IPS-15b (cell line): Measurements from ENCODE around the gene ATP6V1C2.

Source experiments
- H3K27me3 ChIP-seq: one replicate; pipeline ENCODE4 v1.6.1; 2013; ENCODE audit warnings: low read length; ENCODE audit not compliant: control insufficient read depth, insufficient read depth
- H3K36me3 ChIP-seq: one replicate; pipeline ENCODE4 v1.6.1; 2013; ENCODE audit warnings: low read length; ENCODE audit not compliant: control insufficient read depth, insufficient read depth
- H3K4me1 ChIP-seq: one replicate; pipeline ENCODE4 v1.6.1; 2013; ENCODE audit warnings: mild to moderate bottlenecking, low read length; ENCODE audit not compliant: control insufficient read depth, insufficient read depth
- H3K4me3 ChIP-seq: one replicate; pipeline ENCODE4 v1.5.1; 2013; ENCODE audit warnings: low read depth, low read length
- H3K9ac ChIP-seq: one replicate; pipeline ENCODE4 v1.6.1; 2013; ENCODE audit warnings: low read depth, mild to moderate bottlenecking, low read length
- H3K9me3 ChIP-seq: one replicate; pipeline ENCODE4 v1.6.1; 2013; ENCODE audit warnings: mild to moderate bottlenecking, low read length; ENCODE audit not compliant: control insufficient read depth, insufficient read depth

The ATP6V1C2 gene

GRCh38 chr2:10761591-10761990, 40.2 kb downstream of the ATP6V1C2 start:
- H3K27me3 ChIP-seq = no peaks in the 10 kb centered on the region
- no peaks in the 10 kb centered on the region for H3K36me3 ChIP-seq
- H3K4me1 ChIP-seq = no peaks in the 10 kb centered on the region
- no peak overlapping the region for H3K9ac ChIP-seq
- no peaks in the 10 kb centered on the region for H3K9me3 ChIP-seq
- no peak overlapping the region for H3K4me3 ChIP-seq

- H3K27me3 ChIP-seq = no peaks in the 10 kb centered on the region
- no peak overlapping the region for H3K9ac ChIP-seq
- H3K4me1 ChIP-seq = no peaks in the 10 kb centered on the region
- no peak overlapping the region for H3K4me3 ChIP-seq
- H3K36me3 ChIP-seq = no peaks in the 10 kb centered on the region
- H3K9me3 ChIP-seq = no peaks in the 10 kb centered on the region
These were observed 41.4 kb downstream of the ATP6V1C2 start for GRCh38 chr2:10762651-10763460.

GRCh38 chr2:10763461-10763800, 42.0 kb downstream of the ATP6V1C2 start:
- Histone ChIP-seq H3K4me1 (no peaks in the 10 kb centered on the region), H3K9me3 (no peaks in the 10 kb centered on the region), H3K9ac (no peak overlapping the region), H3K27me3 (no peaks in the 10 kb centered on the region), H3K4me3 (no peak overlapping the region), H3K36me3 (no peaks in the 10 kb centered on the region)

GRCh38 chr2:10764096-10764785, 42.8 kb downstream of the ATP6V1C2 start:
- no peaks in the 10 kb centered on the region for H3K36me3 ChIP-seq
- no peaks in the 10 kb centered on the region for H3K4me1 ChIP-seq
- H3K4me3 ChIP-seq = no peak overlapping the region
- no peaks in the 10 kb centered on the region for H3K27me3 ChIP-seq
- no peak overlapping the region for H3K9ac ChIP-seq
- no peaks in the 10 kb centered on the region for H3K9me3 ChIP-seq

GRCh38 chr2:10764896-10765295, 43.5 kb downstream of the ATP6V1C2 start:
- Histone ChIP-seq H3K36me3 (no peaks in the 10 kb centered on the region), H3K9ac (no peak overlapping the region), H3K27me3 (no peaks in the 10 kb centered on the region), H3K4me3 (no peak overlapping the region), H3K4me1 (no peaks in the 10 kb centered on the region), H3K9me3 (no peaks in the 10 kb centered on the region)

- Histone ChIP-seq H3K9me3 (no peaks in the 10 kb centered on the region), H3K36me3 (no peaks in the 10 kb centered on the region), H3K4me1 (no peaks in the 10 kb centered on the region), H3K4me3 (no peak overlapping the region), H3K9ac (no peak overlapping the region), H3K27me3 (no peaks in the 10 kb centered on the region)
These were observed 44.0 kb downstream of the ATP6V1C2 start for GRCh38 chr2:10765461-10765860.

- H3K4me1 ChIP-seq = no peaks in the 10 kb centered on the region
- H3K9ac ChIP-seq = no peak overlapping the region
- no peaks in the 10 kb centered on the region for H3K27me3 ChIP-seq
- H3K4me3 ChIP-seq = no peak overlapping the region
- H3K36me3 ChIP-seq = no peaks in the 10 kb centered on the region
- H3K9me3 ChIP-seq = no peaks in the 10 kb centered on the region
These were observed 44.5 kb downstream of the ATP6V1C2 start for GRCh38 chr2:10765914-10766313.

GRCh38 chr2:10768063-10768507, 46.7 kb downstream of the ATP6V1C2 start:
- Histone ChIP-seq H3K36me3 (no peaks in the 10 kb centered on the region), H3K9me3 (no peaks in the 10 kb centered on the region), H3K9ac (no peak overlapping the region), H3K4me1 (no peaks in the 10 kb centered on the region), H3K27me3 (no peaks in the 10 kb centered on the region), H3K4me3 (no peak overlapping the region)

GRCh38 chr2:10770956-10771750, 49.7 kb downstream of the ATP6V1C2 start:
- H3K9ac ChIP-seq = no peak overlapping the region
- H3K4me1 ChIP-seq = no peaks in the 10 kb centered on the region
- H3K36me3 ChIP-seq = no peaks in the 10 kb centered on the region
- no peak overlapping the region for H3K4me3 ChIP-seq
- no peaks in the 10 kb centered on the region for H3K9me3 ChIP-seq
- H3K27me3 ChIP-seq = no peaks in the 10 kb centered on the region

GRCh38 chr2:10771786-10772185, 50.4 kb downstream of the ATP6V1C2 start:
- no peaks in the 10 kb centered on the region for H3K27me3 ChIP-seq
- H3K4me3 ChIP-seq = no peak overlapping the region
- H3K9ac ChIP-seq = no peak overlapping the region
- H3K36me3 ChIP-seq = no peaks in the 10 kb centered on the region
- H3K4me1 ChIP-seq = no peaks in the 10 kb centered on the region
- no peaks in the 10 kb centered on the region for H3K9me3 ChIP-seq

- Histone ChIP-seq H3K9ac (no peak overlapping the region), H3K27me3 (no peaks in the 10 kb centered on the region), H3K4me3 (no peak overlapping the region), H3K4me1 (no peaks in the 10 kb centered on the region), H3K36me3 (peaks cover 4% of the 10 kb centered on the region), H3K9me3 (no peaks in the 10 kb centered on the region)
These were observed 50.9 kb downstream of the ATP6V1C2 start for GRCh38 chr2:10772201-10772867.
